Left hindlimb (tissue), 1 donor: Measurements from ENCODE around the gene SAMD10.
"Not testable (repeated sequence)": the region's sequence is repeated elsewhere in the genome, so short reads cannot be mapped to it uniquely, and the experiment has no call there.

ENCODE experiments used
- DNase-seq: peaks from one replicate; pipeline ENCODE4 v3.0.0-alpha.2; 2018

SAMD10 gene

GRCh38 chr20:63979557-63980316 is at the start of gene SAMD10:
Gene SAMD10, minus strand, starts transcription at chr20:63979642. Its CDS starts 175 bp downstream, at chr20:63979467.
- DNase-seq = peak; percentile 87

DNA sequence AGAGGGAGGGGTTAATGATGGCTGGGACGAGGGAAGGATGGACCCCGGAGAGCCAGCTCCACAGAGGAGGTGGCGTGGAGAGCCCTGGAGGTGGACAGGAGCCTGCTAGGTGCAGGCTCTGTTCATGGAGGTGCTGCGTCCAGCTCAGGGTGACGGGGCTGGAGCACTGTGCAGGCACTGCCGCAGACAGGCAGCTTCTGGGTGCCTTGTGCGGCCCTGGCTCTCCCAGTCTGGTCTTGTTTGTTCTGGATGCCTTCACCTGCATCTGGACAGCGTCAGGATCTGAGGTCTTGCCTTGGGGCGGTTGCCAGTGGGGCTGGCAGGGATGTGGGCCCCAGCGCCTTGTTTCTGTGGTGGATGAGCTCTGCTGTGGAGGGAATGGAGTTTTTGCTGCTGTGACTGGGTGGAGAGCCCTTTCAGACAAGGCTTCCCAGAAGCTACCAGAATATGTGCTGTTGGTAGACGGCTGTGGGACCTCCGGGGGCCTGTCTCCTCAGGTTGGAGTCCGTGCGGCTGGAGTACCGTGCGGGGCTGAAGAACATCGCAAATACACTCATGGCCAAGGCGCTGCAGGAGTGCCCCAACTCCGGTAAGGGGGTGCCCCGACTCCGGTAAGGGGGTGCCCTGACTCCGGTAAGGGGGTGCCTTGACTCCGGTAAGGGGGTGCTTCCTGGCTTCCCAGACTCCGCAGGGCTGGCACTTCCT is 48.7 kb upstream of the SAMD10 start:
- DNase-seq = no peak

GRCh38 chr20:64025826-64026412 is 46.5 kb upstream of the SAMD10 start:
- DNase-seq = no peak

GRCh38 chr20:64025101-64025825 is 45.8 kb upstream of the SAMD10 start:
- no peak for DNase-seq

GRCh38 chr20:64024141-64024990 is 44.9 kb upstream of the SAMD10 start:
- DNase-seq = no peak

GRCh38 chr20:64023361-64024140 is 44.1 kb upstream of the SAMD10 start:
- no peak for DNase-seq

DNA sequence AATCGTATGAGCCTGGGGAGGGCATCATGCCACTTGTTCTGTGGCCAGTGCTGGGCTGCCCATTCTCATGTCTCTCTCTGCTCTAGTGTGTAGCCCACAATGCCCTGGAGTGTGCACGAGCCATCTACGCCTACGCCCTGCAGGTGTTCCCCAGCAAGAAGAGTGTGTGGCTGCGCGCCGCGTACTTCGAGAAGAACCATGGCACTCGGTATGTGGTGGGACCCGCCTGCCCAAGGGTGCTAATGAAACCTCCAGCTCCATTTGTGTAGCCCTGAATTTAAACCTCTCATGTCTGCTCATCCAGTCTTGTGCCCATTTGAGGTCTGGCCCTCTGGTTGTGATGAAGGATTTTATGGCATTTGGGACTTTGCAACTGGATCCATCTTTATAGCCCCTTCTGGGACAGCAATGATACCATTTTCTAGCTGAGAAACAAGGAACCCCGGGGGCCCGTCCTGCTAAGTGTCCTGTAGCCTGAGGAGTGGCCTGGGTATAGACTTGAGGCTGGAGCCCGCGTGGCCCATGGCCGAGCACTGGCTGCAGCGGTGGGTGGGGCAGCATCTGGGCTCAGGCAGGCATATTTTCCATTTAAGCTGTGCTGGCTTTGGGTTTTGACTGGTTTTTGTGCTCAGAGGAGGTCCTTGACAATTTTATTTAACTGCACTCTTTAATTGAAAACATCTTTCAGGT is 43.4 kb upstream of the SAMD10 start:
- DNase-seq = no peak

GRCh38 chr20:64021124-64021975 is 41.9 kb upstream of the SAMD10 start:
- no peak for DNase-seq

DNA sequence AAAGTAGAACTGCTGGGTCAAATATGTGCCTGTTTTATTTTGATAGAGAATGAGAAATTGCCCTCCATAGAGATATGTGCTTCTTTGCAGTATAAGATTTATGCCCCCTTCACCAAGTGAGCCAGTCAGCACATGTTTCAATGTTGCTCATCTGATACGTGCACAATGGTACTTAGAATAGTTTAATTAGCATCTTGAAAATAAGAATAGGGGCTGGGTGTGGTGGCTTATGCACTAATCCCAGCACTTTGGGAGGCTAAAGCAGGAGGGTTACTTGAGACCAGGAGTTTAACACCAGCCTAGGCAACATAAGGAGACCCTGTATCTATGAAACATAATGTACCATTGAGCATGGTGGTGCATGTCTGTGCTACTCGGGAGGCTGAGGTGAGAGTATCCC is 36.2 kb upstream of the SAMD10 start:
- DNase-seq = no peak

GRCh38 chr20:64012385-64013154 is 33.1 kb upstream of the SAMD10 start:
- DNase-seq = not testable (repeated sequence)

DNA sequence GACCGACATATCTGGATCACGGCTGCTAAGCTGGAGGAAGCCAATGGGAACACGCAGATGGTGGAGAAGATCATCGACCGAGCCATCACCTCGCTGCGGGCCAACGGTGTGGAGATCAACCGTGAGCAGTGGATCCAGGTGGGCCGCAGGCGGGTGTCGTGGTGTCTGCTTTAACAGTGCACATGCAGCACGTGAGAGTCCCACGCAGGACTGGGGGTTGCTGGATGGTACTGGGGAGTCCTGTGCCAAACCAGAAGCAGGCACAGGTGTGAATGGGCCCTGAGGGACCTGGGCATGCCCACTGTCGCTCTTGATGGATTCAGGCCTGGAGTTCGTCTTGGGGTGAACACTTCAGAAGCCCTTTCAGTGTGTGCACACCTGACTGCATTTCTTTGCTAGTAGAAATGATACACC is 31.9 kb upstream of the SAMD10 start:
- DNase-seq = no peak

- DNase-seq = no peak
Measured at GRCh38 chr20:64010711-64011237, 31.3 kb upstream of the SAMD10 start.

DNA sequence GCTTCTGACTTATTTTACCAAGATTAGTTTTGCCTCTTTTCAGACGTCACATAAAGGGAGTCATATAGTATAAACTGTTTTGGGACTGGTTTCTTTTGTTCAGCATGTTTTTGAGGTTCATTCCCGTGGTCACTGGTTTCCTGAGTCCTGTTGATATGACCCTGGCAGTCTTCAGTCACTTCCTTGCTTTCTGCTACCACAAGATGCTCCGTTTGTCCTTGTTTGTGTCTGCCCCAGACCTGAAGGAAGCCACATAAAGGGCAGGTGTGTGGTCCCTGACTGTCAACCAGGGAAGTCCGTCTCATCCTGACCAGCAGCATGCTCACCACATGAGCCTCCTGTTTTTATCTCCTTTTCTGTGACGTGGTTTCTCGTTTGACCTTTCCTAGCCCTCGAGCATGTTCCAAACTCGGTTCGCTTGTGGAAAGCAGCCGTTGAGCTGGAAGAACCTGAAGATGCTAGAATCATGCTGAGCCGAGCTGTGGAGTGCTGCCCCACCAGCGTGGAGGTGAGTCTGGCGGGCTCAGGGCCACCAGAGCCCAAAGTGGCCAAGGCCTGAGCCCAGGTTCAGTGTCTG is 30.5 kb upstream of the SAMD10 start:
- DNase-seq = no peak

GRCh38 chr20:64006902-64007301 is 27.5 kb upstream of the SAMD10 start:
- no peak for DNase-seq

DNA sequence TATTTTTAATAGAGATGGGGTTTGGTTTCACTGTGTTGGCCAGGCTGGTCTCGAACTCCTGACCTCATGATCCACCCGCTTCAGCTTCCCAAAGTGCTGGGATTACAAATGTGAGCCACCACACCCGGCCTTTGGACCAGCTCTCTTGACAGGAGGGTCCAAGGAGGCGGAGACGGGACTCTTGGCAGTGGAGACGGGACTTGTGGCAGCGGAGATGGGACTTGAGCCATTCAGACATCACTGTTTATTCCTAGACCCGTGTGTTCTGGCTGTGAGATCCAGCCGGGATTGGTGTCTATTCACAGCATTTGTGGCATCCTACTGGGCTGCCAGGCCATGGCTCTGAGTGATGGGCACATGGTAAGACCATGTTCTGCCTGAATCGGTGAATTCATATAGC is 27.0 kb upstream of the SAMD10 start:
- no peak for DNase-seq

GRCh38 chr20:64005394-64005793 is 26.0 kb upstream of the SAMD10 start:
- no peak for DNase-seq

DNA sequence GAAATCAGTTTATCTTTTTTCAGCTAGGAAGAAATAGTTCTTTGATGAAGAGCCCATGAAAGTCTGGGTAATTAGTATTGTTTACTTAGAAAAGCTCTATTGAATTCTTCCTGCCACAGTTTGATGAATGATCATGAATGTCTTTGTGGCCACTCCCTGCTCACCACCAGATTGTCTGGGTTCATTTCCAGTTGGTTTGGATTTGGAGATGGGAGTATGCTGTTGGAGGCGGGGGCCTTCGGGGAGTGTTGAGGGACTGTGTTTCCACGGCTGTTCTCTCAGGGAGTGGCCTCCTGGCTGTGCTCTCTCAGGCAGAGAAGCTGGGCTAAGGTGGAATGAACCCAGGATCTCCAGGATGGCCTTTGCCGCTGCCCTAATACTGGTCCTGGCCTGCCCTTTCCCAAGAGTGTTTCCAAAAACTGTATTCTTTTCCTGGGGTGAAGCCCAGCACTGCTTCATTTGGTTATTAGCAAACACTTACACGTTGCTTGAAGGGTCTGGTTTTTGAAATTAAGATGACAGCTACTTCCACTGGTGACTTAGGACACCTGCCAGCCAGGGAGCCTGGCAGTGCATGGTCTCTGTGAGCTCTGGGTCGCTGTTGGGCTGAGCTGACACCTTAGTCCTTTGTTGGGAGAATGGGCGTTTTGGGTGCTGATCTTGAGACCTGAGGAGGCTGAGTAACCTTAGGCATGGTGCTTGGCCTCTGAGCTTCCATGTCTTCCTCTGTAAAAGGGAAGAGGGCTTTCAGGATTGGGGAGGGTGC is 24.7 kb upstream of the SAMD10 start:
- no peak for DNase-seq

DNA sequence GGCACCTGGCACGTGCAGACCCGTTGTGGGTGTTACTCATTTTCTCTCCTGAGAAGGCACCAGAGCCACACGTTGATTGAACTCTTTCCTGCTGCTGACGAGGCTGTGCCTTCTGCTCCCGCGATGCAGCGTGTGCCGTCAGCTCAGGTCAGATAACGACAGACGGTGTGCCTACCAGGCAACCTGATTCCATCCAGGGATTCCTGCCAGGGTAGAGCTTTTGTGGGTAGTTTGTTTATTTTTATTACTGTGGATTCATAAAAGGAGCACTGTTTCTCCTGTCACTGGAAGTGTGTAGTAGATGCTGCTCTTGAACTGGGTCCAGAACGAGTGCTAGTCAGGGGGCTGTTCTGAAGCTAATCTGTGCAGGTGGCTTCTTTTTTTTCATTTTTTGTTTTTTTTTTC is 22.2 kb upstream of the SAMD10 start:
- DNase-seq = no peak
